CD8-positive, alpha-beta memory T cell (primary cell): ENCODE data around the gene GRID2. TPM values are rescaled to one million over a fixed set of nuclear protein-coding genes. Genes with fewer than 3 reads are reported as not detected.

ENCODE experiments used
- CTCF ChIA-PET: fragments of 350-600 bp; sonication (Branson Sonifier 250); formaldehyde crosslinking; loops from one replicate; lab custom pipeline; 2021; ENCODE audit warnings: antibody characterized with exemption; lab: Charles Lee
- POLR2A ChIA-PET: fragments of 350-600 bp; sonication (Branson Sonifier 250); formaldehyde crosslinking; loops from one replicate; lab custom pipeline; 2021; ENCODE audit warnings: antibody characterized with exemption; lab: Charles Lee
- DNase-seq, 5 donors: peaks; one replicate each; pipeline versions ENCODE4 v3.0.0 to v3.0.0-alpha.2; 2020 to 2022; ENCODE audit warnings: mixed read lengths in 1 of 5
- H3K27ac ChIP-seq: one replicate; pipeline ENCODE4 v1.7.0; 2013; ENCODE audit warnings: low read depth, mild to moderate bottlenecking, low read length, moderate library complexity
- H3K27me3 ChIP-seq: 2 replicates; pipeline ENCODE4 v1.7.0; 2013; ENCODE audit warnings: low read length, mild to moderate bottlenecking; ENCODE audit not compliant: insufficient read depth, poor library complexity, severe bottlenecking
- H3K36me3 ChIP-seq: 2 replicates; pipeline ENCODE4 v1.7.0; 2013; ENCODE audit warnings: mild to moderate bottlenecking, low read length, moderate library complexity; ENCODE audit not compliant: insufficient read depth
- H3K4me1 ChIP-seq: 2 replicates; pipeline ENCODE4 v1.7.0; 2013; ENCODE audit warnings: mild to moderate bottlenecking, low read length, moderate library complexity; ENCODE audit not compliant: insufficient read depth
- H3K4me3 ChIP-seq: 2 replicates; pipeline ENCODE4 v1.7.0; 2013; ENCODE audit warnings: mild to moderate bottlenecking, low read length
- H3K9me3 ChIP-seq: 2 replicates; pipeline ENCODE4 v1.7.0; 2013; ENCODE audit warnings: mild to moderate bottlenecking, low read length
- H3K27ac Mint-ChIP-seq, 8 donors: one replicate each; pipeline ENCODE4 v1.8.0; 2020 to 2021; ENCODE audit warnings: mixed read lengths in 8 of 8, mild to moderate bottlenecking in 6 of 8, inconsistent platforms in 3 of 8, moderate library complexity in 3 of 8
- H3K27me3 Mint-ChIP-seq, 2 donors: one replicate each; pipeline ENCODE4 v1.8.0; 2020 to 2021; ENCODE audit warnings: mixed read lengths in 2 of 2, mild to moderate bottlenecking in 1 of 2, moderate library complexity in 1 of 2
- H3K36me3 Mint-ChIP-seq, 3 donors: one replicate each; pipeline ENCODE4 v1.8.0; 2020 to 2021; ENCODE audit warnings: mixed read lengths in 3 of 3, inconsistent platforms in 1 of 3, mild to moderate bottlenecking in 1 of 3
- H3K4me1 Mint-ChIP-seq, 3 donors: one replicate each; pipeline ENCODE4 v1.8.0; 2020 to 2021; ENCODE audit warnings: mixed read lengths in 3 of 3, inconsistent platforms in 1 of 3, mild to moderate bottlenecking in 1 of 3
- H3K4me3 Mint-ChIP-seq, 7 donors: one replicate each; pipeline ENCODE4 v1.8.0; 2020 to 2021; ENCODE audit warnings: mixed read lengths in 7 of 7, mild to moderate bottlenecking in 6 of 7, moderate library complexity in 4 of 7, inconsistent platforms in 2 of 7
- H3K9me3 Mint-ChIP-seq, 5 donors: one replicate each; pipeline ENCODE4 v1.8.0; 2020 to 2022; ENCODE audit warnings: mixed read lengths in 5 of 5, mild to moderate bottlenecking in 3 of 5, moderate library complexity in 2 of 5, inconsistent platforms in 1 of 5
- polyA plus RNA-seq: library from polyadenylated mRNA; unstranded; fragments of 300-500 nt; fragmentation: Illumina TruSeq; gene quantifications from one replicate; pipeline ENCODE4 v1.2.3, GENCODE V29; 2021
- total RNA-seq, 2 experiments: library from RNA; stranded (reverse); gene quantifications; one replicate each; pipeline ENCODE4 v1.2.3, GENCODE V29; 2021

Gene GRID2
- total and polyA plus RNA-seq, 3 experiments from 2014 or later: not detected

DNA sequence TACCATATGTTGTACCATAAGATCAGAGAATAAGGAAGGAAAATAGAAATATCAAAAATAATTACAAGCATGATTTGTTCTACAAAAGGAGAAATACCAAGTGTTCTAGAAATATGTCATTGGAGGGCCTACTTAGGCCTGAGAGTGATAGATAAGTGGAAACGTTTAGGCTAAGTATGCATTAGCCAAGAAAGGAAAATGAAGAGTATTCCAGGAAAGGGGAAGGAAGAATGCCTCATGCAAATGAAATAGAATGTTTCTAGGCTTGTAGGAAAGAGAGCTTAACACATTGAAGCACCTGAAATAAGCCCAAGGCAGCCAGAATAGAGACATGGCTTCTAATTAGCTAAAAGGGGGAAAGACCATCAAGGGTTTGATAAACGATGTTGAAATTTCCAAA, 929.1 kb downstream of the GRID2 start:
- CTCF ChIA-PET: no interaction called here
- no peaks in the 10 kb centered on the region for H3K4me1 Mint-ChIP-seq
- H3K27me3 Mint-ChIP-seq: no peaks in the 10 kb centered on the region
- Histone ChIP-seq H3K27me3 (no peaks in the 10 kb centered on the region), H3K4me3 (no peak overlapping the region), H3K27ac (no peak overlapping the region), H3K36me3 (no peaks in the 10 kb centered on the region), H3K4me1 (no peaks in the 10 kb centered on the region), H3K9me3 (peaks cover 3% of the 10 kb centered on the region)
- peaks cover 0 to 24% (median 5%) of the 10 kb centered on the region in 5 donors for H3K9me3 Mint-ChIP-seq
- DNase-seq: no peak
- H3K36me3 Mint-ChIP-seq: no peaks in the 10 kb centered on the region
- no peak overlapping the region for H3K27ac Mint-ChIP-seq
- POLR2A ChIA-PET: no interaction called here
- H3K4me3 Mint-ChIP-seq: no peak overlapping the region

GRCh38 chr4:93237521-93237920, 933.8 kb downstream of the GRID2 start:
- POLR2A ChIA-PET: no interaction called here
- H3K36me3 Mint-ChIP-seq: no peaks in the 10 kb centered on the region
- no peak overlapping the region for H3K4me3 Mint-ChIP-seq
- Histone ChIP-seq H3K9me3 (no peaks in the 10 kb centered on the region), H3K27ac (no peak overlapping the region), H3K4me3 (no peak overlapping the region), H3K36me3 (no peaks in the 10 kb centered on the region), H3K4me1 (no peaks in the 10 kb centered on the region), H3K27me3 (no peaks in the 10 kb centered on the region)
- CTCF ChIA-PET: no interaction called here
- no peaks in the 10 kb centered on the region for H3K27me3 Mint-ChIP-seq
- no peaks in the 10 kb centered on the region for H3K4me1 Mint-ChIP-seq
- H3K9me3 Mint-ChIP-seq: peaks cover 0 to 21% (median 5%) of the 10 kb centered on the region in 5 donors
- no peak overlapping the region for H3K27ac Mint-ChIP-seq
- DNase-seq: no peak

GRCh38 chr4:93243262-93243661, 939.5 kb downstream of the GRID2 start:
- Histone ChIP-seq H3K27ac (no peak overlapping the region), H3K4me3 (no peak overlapping the region), H3K36me3 (no peaks in the 10 kb centered on the region), H3K9me3 (no peaks in the 10 kb centered on the region), H3K27me3 (no peaks in the 10 kb centered on the region), H3K4me1 (no peaks in the 10 kb centered on the region)
- Mint-ChIP-seq H3K9me3 (peaks cover 0 to 16% (median 2%) of the 10 kb centered on the region in 5 donors), H3K4me1 (no peaks in the 10 kb centered on the region), H3K4me3 (no peak overlapping the region), H3K36me3 (no peaks in the 10 kb centered on the region), H3K27ac (no peak overlapping the region), H3K27me3 (no peaks in the 10 kb centered on the region)
- DNase-seq: no peak
- ChIA-PET POLR2A (no interaction called here), CTCF (no interaction called here)

DNA sequence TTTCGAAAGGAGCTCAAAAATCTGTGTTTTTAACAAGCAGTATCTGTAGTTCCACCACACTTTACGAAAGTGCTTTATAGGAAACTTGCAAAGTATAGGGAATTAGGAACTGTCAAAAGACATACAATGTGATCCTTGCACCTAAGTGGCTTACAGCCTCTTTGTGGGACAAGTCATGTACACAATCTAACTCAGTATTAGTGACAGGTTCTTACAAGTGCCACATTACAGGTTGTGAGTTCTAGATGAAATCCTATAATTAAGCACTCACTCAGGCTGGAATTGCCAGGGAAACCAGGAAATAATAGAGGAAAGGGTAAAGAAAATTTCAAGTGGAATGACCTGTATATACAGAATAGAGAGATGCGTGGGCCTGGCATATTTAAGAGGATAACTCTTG, 957.4 kb downstream of the GRID2 start:
- Histone ChIP-seq H3K4me3 (no peak overlapping the region), H3K4me1 (no peaks in the 10 kb centered on the region), H3K27ac (no peak overlapping the region), H3K36me3 (no peaks in the 10 kb centered on the region), H3K27me3 (no peaks in the 10 kb centered on the region), H3K9me3 (no peaks in the 10 kb centered on the region)
- Mint-ChIP-seq H3K9me3 (peaks cover 0 to 36% (median 2%) of the 10 kb centered on the region in 5 donors), H3K27ac (no peak overlapping the region), H3K4me1 (no peaks in the 10 kb centered on the region), H3K36me3 (no peaks in the 10 kb centered on the region), H3K4me3 (no peak overlapping the region), H3K27me3 (no peaks in the 10 kb centered on the region)
- no peak for DNase-seq
- ChIA-PET CTCF (no interaction called here), POLR2A (no interaction called here)

- no peak for DNase-seq
- Histone ChIP-seq H3K9me3 (no peaks in the 10 kb centered on the region), H3K27me3 (no peaks in the 10 kb centered on the region), H3K4me3 (no peak overlapping the region), H3K27ac (no peak overlapping the region), H3K36me3 (no peaks in the 10 kb centered on the region), H3K4me1 (no peaks in the 10 kb centered on the region)
- Mint-ChIP-seq H3K36me3 (no peaks in the 10 kb centered on the region), H3K4me3 (no peak overlapping the region), H3K9me3 (peaks cover 2 to 33% (median 4%) of the 10 kb centered on the region in 5 donors), H3K27ac (no peak overlapping the region), H3K4me1 (no peaks in the 10 kb centered on the region), H3K27me3 (no peaks in the 10 kb centered on the region)
- CTCF ChIA-PET: no interaction called here
- POLR2A ChIA-PET: no interaction called here
Observed at GRCh38 chr4:93263166-93263565, 959.4 kb downstream of the GRID2 start.

- Mint-ChIP-seq H3K9me3 (peaks cover 0 to 28% (median 4%) of the 10 kb centered on the region in 5 donors), H3K4me3 (no peak overlapping the region), H3K27ac (no peak overlapping the region), H3K4me1 (no peaks in the 10 kb centered on the region), H3K27me3 (no peaks in the 10 kb centered on the region), H3K36me3 (no peaks in the 10 kb centered on the region)
- POLR2A ChIA-PET: no interaction called here
- Histone ChIP-seq H3K4me1 (no peaks in the 10 kb centered on the region), H3K27me3 (no peaks in the 10 kb centered on the region), H3K4me3 (no peak overlapping the region), H3K27ac (no peak overlapping the region), H3K36me3 (no peaks in the 10 kb centered on the region), H3K9me3 (no peaks in the 10 kb centered on the region)
- DNase-seq: no peak
- CTCF ChIA-PET: no interaction called here
Observed at GRCh38 chr4:93267747-93268146, 964.0 kb downstream of the GRID2 start.

DNA sequence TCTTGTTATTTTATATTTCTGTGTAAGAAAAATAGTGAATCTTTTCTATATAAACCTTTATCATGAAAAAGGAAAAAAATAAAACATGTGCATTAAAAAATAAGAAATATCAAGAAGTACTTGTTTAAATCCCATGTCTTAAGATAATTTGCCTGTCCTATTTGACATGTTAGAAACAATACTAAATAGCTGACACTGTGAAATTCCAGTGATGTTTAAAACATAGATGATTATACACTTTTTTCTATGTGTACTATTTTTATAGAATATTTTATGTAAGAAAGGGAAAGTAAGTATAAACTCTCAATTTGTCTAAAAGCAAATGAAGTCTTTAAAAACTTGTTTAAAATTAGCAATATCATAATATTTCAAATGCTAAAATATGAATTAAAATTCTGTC, 981.6 kb downstream of the GRID2 start:
- POLR2A ChIA-PET: no interaction called here
- no peaks in the 10 kb centered on the region for H3K36me3 ChIP-seq
- H3K4me1 ChIP-seq: no peaks in the 10 kb centered on the region
- Mint-ChIP-seq H3K4me1 (no peaks in the 10 kb centered on the region), H3K27ac (no peak overlapping the region), H3K27me3 (peaks cover 0 to 1% of the 10 kb centered on the region in 2 donors), H3K36me3 (no peaks in the 10 kb centered on the region), H3K9me3 (peaks cover 0 to 30% (median 8%) of the 10 kb centered on the region in 5 donors), H3K4me3 (no peak overlapping the region)
- no peaks in the 10 kb centered on the region for H3K27me3 ChIP-seq
- no peak overlapping the region for H3K27ac ChIP-seq
- no peak for DNase-seq
- CTCF ChIA-PET: no interaction called here
- no peaks in the 10 kb centered on the region for H3K9me3 ChIP-seq
- H3K4me3 ChIP-seq: no peak overlapping the region

DNA sequence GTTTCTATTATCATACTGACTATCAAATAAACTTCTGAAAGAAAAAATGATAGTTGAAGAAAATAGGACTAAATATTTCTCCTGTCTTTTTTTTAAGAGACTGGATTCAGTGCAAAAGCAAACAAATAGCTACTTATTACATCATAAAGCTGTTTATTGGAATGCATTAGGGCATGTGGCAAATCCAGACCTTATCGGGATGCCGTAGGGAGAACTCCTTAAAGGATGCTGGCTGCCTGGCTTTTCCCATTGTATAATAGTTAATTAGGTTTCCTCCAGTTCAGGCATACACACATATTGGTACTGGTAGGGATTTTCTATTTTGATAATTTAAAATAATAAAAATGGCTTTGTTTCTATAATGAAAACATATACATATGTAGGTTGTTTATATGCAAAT, 985.5 kb downstream of the GRID2 start:
- H3K27ac Mint-ChIP-seq: no peak overlapping the region
- H3K9me3 ChIP-seq: no peaks in the 10 kb centered on the region
- no peak overlapping the region for H3K27ac ChIP-seq
- H3K4me3 Mint-ChIP-seq: no peak overlapping the region
- no peaks in the 10 kb centered on the region for H3K36me3 ChIP-seq
- H3K4me1 Mint-ChIP-seq: no peaks in the 10 kb centered on the region
- peaks cover 0 to 19% (median 8%) of the 10 kb centered on the region in 5 donors for H3K9me3 Mint-ChIP-seq
- ChIA-PET POLR2A (no interaction called here), CTCF (no interaction called here)
- no peaks in the 10 kb centered on the region for H3K27me3 Mint-ChIP-seq
- H3K4me3 ChIP-seq: no peak overlapping the region
- no peaks in the 10 kb centered on the region for H3K36me3 Mint-ChIP-seq
- H3K4me1 ChIP-seq: no peaks in the 10 kb centered on the region
- no peaks in the 10 kb centered on the region for H3K27me3 ChIP-seq
- DNase-seq: no peak

GRCh38 chr4:93289831-93290230, 986.1 kb downstream of the GRID2 start:
- no peaks in the 10 kb centered on the region for H3K9me3 ChIP-seq
- H3K36me3 Mint-ChIP-seq: no peaks in the 10 kb centered on the region
- CTCF ChIA-PET: no interaction called here
- DNase-seq: no peak
- peaks cover 0 to 20% (median 8%) of the 10 kb centered on the region in 5 donors for H3K9me3 Mint-ChIP-seq
- no peaks in the 10 kb centered on the region for H3K27me3 ChIP-seq
- H3K4me1 ChIP-seq: no peaks in the 10 kb centered on the region
- POLR2A ChIA-PET: no interaction called here
- H3K4me3 ChIP-seq: no peak overlapping the region
- no peak overlapping the region for H3K27ac Mint-ChIP-seq
- no peak overlapping the region for H3K4me3 Mint-ChIP-seq
- H3K36me3 ChIP-seq: no peaks in the 10 kb centered on the region
- no peak overlapping the region for H3K27ac ChIP-seq
- H3K4me1 Mint-ChIP-seq: no peaks in the 10 kb centered on the region
- no peaks in the 10 kb centered on the region for H3K27me3 Mint-ChIP-seq
